ENCODE data around the gene PITPNC1. TPM values are rescaled to one million over a fixed set of nuclear protein-coding genes. Genes with fewer than 3 reads are reported as not detected.

The PITPNC1 gene
- total RNA-seq, 1 donor from 2014 or later: 8.1 TPM

GRCh38 chr17:67730731-67731130 lies 353.6 kb downstream of the PITPNC1 start:
- intact Hi-C loops (cut with DNase I): no loop called here

GRCh38 chr17:67733449-67733848 lies 356.4 kb downstream of the PITPNC1 start:
- TF ChIP-seq POLR2A (IDR thresholded peaks at IDR 0.05) (no peak), POLR2AphosphoS5 (IDR thresholded peaks at IDR 0.05; ENCODE audit: insufficient read depth in 1 of 2, low read depth in 1 of 2) (no peak), CTCF (IDR thresholded peaks at IDR 0.05) (no peak)
- intact Hi-C loops (cut with DNase I): no loop called here
- Histone ChIP-seq H3K4me1 (no peaks in the 10 kb centered on the region), H3K27ac (no peak overlapping the region), H3K9me3 (no peaks in the 10 kb centered on the region), H3K36me3 (peaks cover 7 to 70% of the 10 kb centered on the region in 2 donors), H3K4me3 (no peak overlapping the region), H3K27me3 (no peaks in the 10 kb centered on the region)
- no peak for DNase-seq (ENCODE audit: extremely low spot score in 2 of 2)

More at GRCh38 chr17:67730731-67731130, 353.6 kb downstream of the PITPNC1 start:
- TF ChIP-seq POLR2A (IDR thresholded peaks at IDR 0.05) (no peak), CTCF (IDR thresholded peaks at IDR 0.05) (no peak), POLR2AphosphoS5 (IDR thresholded peaks at IDR 0.05; ENCODE audit: insufficient read depth in 1 of 2, low read depth in 1 of 2) (no peak)
- H3K27me3 ChIP-seq: no peaks in the 10 kb centered on the region
- no peak for DNase-seq (ENCODE audit: extremely low spot score in 2 of 2)
- no peak overlapping the region for H3K4me3 ChIP-seq
- no peaks in the 10 kb centered on the region for H3K9me3 ChIP-seq
- peaks cover 0 to 69% of the 10 kb centered on the region in 2 donors for H3K36me3 ChIP-seq
- H3K27ac ChIP-seq: no peak overlapping the region
- no peaks in the 10 kb centered on the region for H3K4me1 ChIP-seq

GRCh38 chr17:67737145-67737544 lies 360.1 kb downstream of the PITPNC1 start:
- Histone ChIP-seq H3K4me3 (no peak overlapping the region), H3K27ac (no peak overlapping the region), H3K36me3 (peaks cover 7 to 87% of the 10 kb centered on the region in 2 donors), H3K27me3 (no peaks in the 10 kb centered on the region), H3K4me1 (no peaks in the 10 kb centered on the region), H3K9me3 (no peaks in the 10 kb centered on the region)
- TF ChIP-seq POLR2AphosphoS5 (IDR thresholded peaks at IDR 0.05; ENCODE audit: insufficient read depth in 1 of 2, low read depth in 1 of 2) (no peak), POLR2A (IDR thresholded peaks at IDR 0.05) (no peak), CTCF (IDR thresholded peaks at IDR 0.05) (no peak)
- intact Hi-C loops (cut with DNase I): no loop called here
- no peak for DNase-seq (ENCODE audit: extremely low spot score in 2 of 2)

- TF ChIP-seq CTCF (IDR thresholded peaks at IDR 0.05) (no peak), POLR2AphosphoS5 (IDR thresholded peaks at IDR 0.05; ENCODE audit: insufficient read depth in 1 of 2, low read depth in 1 of 2) (no peak), POLR2A (IDR thresholded peaks at IDR 0.05) (no peak)
- Histone ChIP-seq H3K36me3 (peaks cover 7 to 92% of the 10 kb centered on the region in 2 donors), H3K27me3 (no peaks in the 10 kb centered on the region), H3K4me1 (no peaks in the 10 kb centered on the region), H3K9me3 (no peaks in the 10 kb centered on the region), H3K27ac (no peak overlapping the region), H3K4me3 (no peak overlapping the region)
- DNase-seq (ENCODE audit: extremely low spot score in 2 of 2): no peak
- intact Hi-C loops (cut with DNase I): no loop called here
Observed at GRCh38 chr17:67742025-67742424, 364.9 kb downstream of the PITPNC1 start.

MicroRNAs within 50 kb of the gene (microRNA counts, 767-probe panel; counts per million panel counts)
- microRNA hsa-miR-548aa (5,833 to 6,161 counts per million in 2 donors), microRNA hsa-miR-548d-3p (238 to 884 counts per million in 2 donors), microRNA hsa-miR-548d-5p (238 to 261 counts per million in 2 donors)

Small RNA genes lying within 50 kb of the gene (microRNA-seq; reads per million reads assigned to microRNA genes)
- gene MIR548AA2 (ENCODE audit: borderline number of aligned reads, borderline replicate concordance) (not detected), gene MIR548D2 (ENCODE audit: borderline number of aligned reads, borderline replicate concordance) (not detected)

Small RNA genes lying within 50 kb of the gene (small RNA-seq; reads per million reads assigned to genes)
- gene MIR548AA2 (not detected), gene MIR548D2 (not detected), gene RF00019 (not detected), gene RN7SL756P (not detected), gene SNORA38B (2.5 reads per million, percentile 69 among the genes with 10 or more reads in this experiment)

Other genes starting within 250 kb of the PITPNC1 start
- 31.4 TPM for gene HELZ, start 132.1 kb upstream of the PITPNC1 start, total RNA-seq
- 26.0 TPM for gene PSMD12, start 10.7 kb upstream of the PITPNC1 start, total RNA-seq